OCI-LY7 (cell line): ENCODE measurements around the gene RNU6-8. TPM values are rescaled to one million over a fixed set of nuclear protein-coding genes. Genes with fewer than 3 reads are reported as not detected.

Experiments used
- BruUV-seq: library from RNA; stranded (reverse); fragments of 400-500 nt; replicated peaks from 2 replicates; lab custom pipeline; 2021; lab: Mats Ljungman, UMichigan
- CTCF ChIA-PET: fragments of 300-600 bp; sonication (Branson Sonifier 250); formaldehyde crosslinking; loops from one replicate; lab custom pipeline; 2022; ENCODE audit warnings: antibody characterized with exemption; ENCODE audit not compliant: unreplicated experiment; lab: Charles Lee
- POLR2A ChIA-PET: fragments of 300-600 bp; sonication (Branson Sonifier 250); formaldehyde crosslinking; loops from one replicate; lab custom pipeline; 2022; ENCODE audit warnings: antibody characterized with exemption; lab: Charles Lee
- DNase-seq: peaks from one replicate; pipeline ENCODE4 v3.0.0-alpha.2; 2015; ENCODE audit warnings: low spot score
- H2AFZ ChIP-seq: fragments of 200-600 bp; sonication (generic), shearing (Covaris generic); 2 replicates; pipeline ENCODE4 v1.6.1; 2014; ENCODE audit warnings: mild to moderate bottlenecking, antibody characterized with exemption, low read length, moderate library complexity
- H3K27ac ChIP-seq: fragments of 200-600 bp; sonication (generic); 2 replicates; pipeline ENCODE4 v1.5.1; 2014; ENCODE audit warnings: mixed run types, low read depth, mild to moderate bottlenecking, moderate library complexity, low read length, inconsistent platforms; ENCODE audit not compliant: poor library complexity, severe bottlenecking
- H3K36me3 ChIP-seq: fragments of 200-600 bp; sonication (generic); 2 replicates; pipeline ENCODE4 v1.6.1; 2014; ENCODE audit warnings: mild to moderate bottlenecking, antibody characterized with exemption, low read length, moderate library complexity, mixed read lengths; ENCODE audit not compliant: insufficient read depth
- H3K4me1 ChIP-seq: fragments of 200-600 bp; sonication (generic); 2 replicates; pipeline ENCODE4 v1.5.1; 2014; ENCODE audit warnings: mild to moderate bottlenecking, low read length; ENCODE audit not compliant: insufficient read depth, poor library complexity, severe bottlenecking
- H3K4me2 ChIP-seq: fragments of 200-600 bp; sonication (generic); 2 replicates; pipeline ENCODE4 v1.6.1; 2014; ENCODE audit warnings: mild to moderate bottlenecking, low read length
- H3K4me3 ChIP-seq: fragments of 200-600 bp; sonication (generic); 2 replicates; pipeline ENCODE4 v1.5.1; 2014; ENCODE audit warnings: mild to moderate bottlenecking, low read depth, low read length; ENCODE audit not compliant: poor library complexity, severe bottlenecking
- H3K79me2 ChIP-seq: fragments of 200-600 bp; sonication (generic); 2 replicates; pipeline ENCODE4 v1.6.1; 2016; ENCODE audit warnings: low read depth, mild to moderate bottlenecking, low read length, moderate library complexity, mixed read lengths; ENCODE audit not compliant: insufficient read depth
- H3K9me2 ChIP-seq: fragments of 200-600 bp; sonication (generic); 2 replicates; pipeline ENCODE4 v1.6.1; 2016; ENCODE audit warnings: mild to moderate bottlenecking, low read length, mixed read lengths; ENCODE audit not compliant: insufficient read depth
- H3K9me3 ChIP-seq: fragments of 200-600 bp; sonication (generic); 2 replicates; pipeline ENCODE4 v1.6.1; 2014; ENCODE audit warnings: mild to moderate bottlenecking, mixed run types, low read length, mixed read lengths
- H4K20me1 ChIP-seq: fragments of 200-600 bp; sonication (generic); 2 replicates; pipeline ENCODE4 v1.6.1; 2014; ENCODE audit warnings: mild to moderate bottlenecking, antibody characterized with exemption, low read length, moderate library complexity, mixed read lengths; ENCODE audit not compliant: insufficient read depth
- EZH2phosphoT487 ChIP-seq: fragments of 200-600 bp; sonication (generic); IDR thresholded peaks from 2 replicates; pipeline ENCODE4 v1.6.1; 2018; ENCODE audit warnings: low read depth, borderline replicate concordance, mild to moderate bottlenecking, mixed run types, antibody characterized with exemption, low read length, moderate library complexity, mixed read lengths
- intact Hi-C: fragments of 100-400 bp; cut with micrococcal nuclease; formaldehyde crosslinking; loops from one replicate; pipeline ENCODE4 v1.10.0; 2022; ENCODE audit not compliant: unreplicated experiment
- total RNA-seq, 2 experiments: library from RNA; depleted of rRNA in 1 of 2; stranded (reverse); fragments of >200 nt in 1 of 2; shearing (Covaris generic) in 1 of 2; gene quantifications; 2 replicates each; pipeline ENCODE4 v1.2.3, GENCODE V29; 2014 to 2022
- TF ChIP-seq, protein P1 (sequence below): fragments of 200-600 bp; sonication (generic); conservative IDR thresholded peaks from 2 replicates; pipeline ENCODE4 v1.5.1; 2014; ENCODE audit warnings: mild to moderate bottlenecking, antibody characterized with exemption, low read length, moderate library complexity, mixed read lengths

RNU6-8 gene
- total RNA-seq, 2 experiments from 2014 or later: not detected

DNA sequence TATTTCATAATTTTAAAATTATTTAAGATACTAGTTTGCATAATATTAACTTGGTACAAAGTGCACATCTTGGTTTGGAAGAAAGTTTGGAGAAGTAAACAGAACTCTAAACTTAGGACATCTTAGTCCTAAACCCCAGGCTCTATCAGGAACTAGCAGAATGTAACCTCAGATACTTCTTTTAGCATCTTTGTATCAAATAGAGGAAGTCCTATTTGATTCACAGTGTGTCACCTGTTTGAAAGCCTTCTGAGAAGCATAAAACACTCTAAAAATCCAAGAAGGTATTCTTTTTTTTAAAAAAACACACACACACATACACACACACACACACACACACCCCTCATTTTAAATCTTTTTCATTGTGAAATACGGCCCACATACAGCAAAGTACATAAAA lies 13.3 kb downstream of the RNU6-8 start:
- Histone ChIP-seq H3K4me1 (peaks cover 46% of the 10 kb centered on the region), H3K9me2 (no peaks in the 10 kb centered on the region), H4K20me1 (no peaks in the 10 kb centered on the region), H3K36me3 (no peaks in the 10 kb centered on the region), H3K4me2 (peak overlapping the region; percentile 21; the same call in 1 of the 2 replicates), H3K9me3 (peaks cover 9% of the 10 kb centered on the region; the same call in 1 of the 2 replicates), H3K27ac (no peak overlapping the region), H3K79me2 (no peaks in the 10 kb centered on the region), H2AFZ (no peak overlapping the region), H3K4me3 (no peak overlapping the region)
- POLR2A ChIA-PET: interaction anchor here (0.6 to 0.7 kb wide), 2 partner anchors 9 to 60 kb away, joined by 3 read pairs; no protein-coding TSS in a partner anchor
- DNase-seq: peak; percentile 40
- CTCF ChIA-PET: no interaction called here
- intact Hi-C loops: loop anchor here (1.0 kb wide), 1 partner anchor 10 kb away; no protein-coding TSS in a partner anchor
- no TSS peak for BruUV-seq
- TF ChIP-seq, protein P1, sequence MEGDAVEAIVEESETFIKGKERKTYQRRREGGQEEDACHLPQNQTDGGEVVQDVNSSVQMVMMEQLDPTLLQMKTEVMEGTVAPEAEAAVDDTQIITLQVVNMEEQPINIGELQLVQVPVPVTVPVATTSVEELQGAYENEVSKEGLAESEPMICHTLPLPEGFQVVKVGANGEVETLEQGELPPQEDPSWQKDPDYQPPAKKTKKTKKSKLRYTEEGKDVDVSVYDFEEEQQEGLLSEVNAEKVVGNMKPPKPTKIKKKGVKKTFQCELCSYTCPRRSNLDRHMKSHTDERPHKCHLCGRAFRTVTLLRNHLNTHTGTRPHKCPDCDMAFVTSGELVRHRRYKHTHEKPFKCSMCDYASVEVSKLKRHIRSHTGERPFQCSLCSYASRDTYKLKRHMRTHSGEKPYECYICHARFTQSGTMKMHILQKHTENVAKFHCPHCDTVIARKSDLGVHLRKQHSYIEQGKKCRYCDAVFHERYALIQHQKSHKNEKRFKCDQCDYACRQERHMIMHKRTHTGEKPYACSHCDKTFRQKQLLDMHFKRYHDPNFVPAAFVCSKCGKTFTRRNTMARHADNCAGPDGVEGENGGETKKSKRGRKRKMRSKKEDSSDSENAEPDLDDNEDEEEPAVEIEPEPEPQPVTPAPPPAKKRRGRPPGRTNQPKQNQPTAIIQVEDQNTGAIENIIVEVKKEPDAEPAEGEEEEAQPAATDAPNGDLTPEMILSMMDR: no peak
- no peak for TF ChIP-seq EZH2phosphoT487

DNA sequence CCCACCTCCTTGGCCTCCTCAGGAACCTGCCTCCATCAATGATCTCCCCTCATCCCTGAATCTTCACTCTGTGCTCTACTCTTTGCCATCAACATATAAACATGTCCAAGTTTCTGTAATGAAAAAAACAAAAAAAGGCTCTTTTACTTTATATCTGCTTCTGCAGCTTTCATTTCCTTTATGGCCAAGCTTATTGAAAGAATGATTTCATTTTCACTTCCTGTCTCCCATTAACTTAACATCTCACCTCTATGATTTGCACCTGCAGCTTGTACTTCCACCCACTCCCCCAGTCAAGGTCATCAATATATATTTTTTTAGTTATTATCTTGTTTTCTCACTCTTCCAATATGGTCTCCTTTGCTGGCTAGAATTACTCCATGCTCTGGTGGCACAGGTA lies 16.8 kb downstream of the RNU6-8 start:
- Histone ChIP-seq H3K4me1 (peaks cover 46% of the 10 kb centered on the region), H2AFZ (no peak overlapping the region), H3K36me3 (no peaks in the 10 kb centered on the region), H3K4me3 (no peak overlapping the region), H3K9me2 (no peaks in the 10 kb centered on the region), H4K20me1 (no peaks in the 10 kb centered on the region), H3K9me3 (peaks cover 11% of the 10 kb centered on the region; the same call in 1 of the 2 replicates), H3K79me2 (no peaks in the 10 kb centered on the region), H3K4me2 (peak overlapping the region; percentile 39), H3K27ac (peak overlapping the region; percentile 32)
- peak; percentile 27 for DNase-seq
- intact Hi-C loops: no loop called here
- CTCF ChIA-PET: no interaction called here
- TF ChIP-seq, protein P1: no peak
- no peak for TF ChIP-seq EZH2phosphoT487
- no TSS peak for BruUV-seq
- POLR2A ChIA-PET: no interaction called here

DNA sequence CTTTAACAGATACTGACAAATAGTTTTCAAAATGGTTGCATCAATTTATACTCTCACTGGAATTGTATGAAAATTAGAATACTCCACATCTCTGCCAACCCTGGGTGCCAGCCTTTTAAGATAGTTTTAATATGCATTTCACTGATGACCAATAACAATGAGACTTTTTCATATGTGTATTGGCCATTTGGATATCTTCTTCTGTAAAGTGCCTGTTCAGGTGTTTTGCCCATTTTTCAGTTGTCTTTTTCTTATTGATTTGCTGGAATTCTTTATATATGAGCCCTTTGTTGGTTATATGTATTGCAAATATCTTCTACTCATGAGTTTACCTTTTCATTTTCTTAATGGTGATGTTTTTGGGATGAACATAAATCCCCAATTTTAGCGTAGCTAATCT lies 18.0 kb downstream of the RNU6-8 start:
- no TSS peak for BruUV-seq
- Histone ChIP-seq H3K36me3 (no peaks in the 10 kb centered on the region), H3K4me2 (no peak overlapping the region), H3K4me3 (no peak overlapping the region), H3K9me3 (peaks cover 14% of the 10 kb centered on the region; the same call in 1 of the 2 replicates), H3K9me2 (no peaks in the 10 kb centered on the region), H2AFZ (no peak overlapping the region), H3K79me2 (no peaks in the 10 kb centered on the region), H3K4me1 (peaks cover 38% of the 10 kb centered on the region), H4K20me1 (no peaks in the 10 kb centered on the region), H3K27ac (no peak overlapping the region)
- DNase-seq: no peak
- ChIA-PET POLR2A (interaction anchor here (1.1 kb wide), 1 partner anchor 104 kb away, joined by 3 read pairs; no protein-coding TSS in a partner anchor), CTCF (no interaction called here)
- intact Hi-C loops: no loop called here
- no peak for TF ChIP-seq EZH2phosphoT487
- TF ChIP-seq, protein P1: no peak
